ENCODE results near the gene FEM1C. TPM values are rescaled to one million over a fixed set of nuclear protein-coding genes. Genes with fewer than 3 reads are reported as not detected.

FEM1C gene
- total RNA-seq, 1 experiment from 2014 or later = 10.2 TPM

DNA sequence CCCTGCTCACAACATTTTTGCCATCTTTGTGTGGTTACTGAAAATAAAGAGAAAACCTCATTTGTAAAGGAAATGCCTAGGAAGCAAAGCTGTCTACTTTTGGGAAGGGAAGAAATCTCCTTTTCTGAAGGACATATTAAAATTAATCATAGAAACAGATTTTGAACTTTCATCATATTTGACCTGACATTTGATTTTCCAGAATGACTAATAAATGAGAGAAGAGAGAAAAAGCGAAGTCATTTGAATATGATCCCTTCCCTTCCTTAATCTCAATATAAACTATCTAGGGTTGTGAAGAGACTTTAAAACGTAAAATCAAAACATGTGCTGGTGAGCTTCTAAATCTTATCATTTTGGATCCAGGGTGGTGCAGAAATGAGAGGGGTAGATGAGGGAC lies 66.3 kb downstream of the FEM1C start:
- DNase-seq (ENCODE audit: low spot score) = no peak

DNA sequence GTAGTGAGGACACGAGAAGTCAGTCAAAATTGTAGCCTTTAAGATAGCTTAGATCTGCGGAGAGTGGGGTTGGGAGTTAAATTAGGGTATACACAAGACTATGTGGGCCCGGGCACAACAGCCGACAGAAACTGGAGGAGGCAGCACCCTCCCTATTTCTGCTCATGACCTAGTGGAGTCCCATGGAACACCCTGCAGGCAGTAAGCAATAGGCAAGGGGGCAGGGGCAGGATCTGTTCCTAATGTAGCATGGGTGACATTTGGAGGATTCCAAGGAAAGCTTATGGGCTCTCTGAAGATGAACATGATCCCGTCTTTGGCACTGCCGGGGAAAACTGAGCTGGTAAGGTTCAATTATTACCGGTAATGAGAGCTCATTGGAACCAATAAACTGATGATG lies 67.0 kb downstream of the FEM1C start:
- no peak for DNase-seq (ENCODE audit: low spot score)

GRCh38 chr5:115475788-115476187 lies 68.8 kb downstream of the FEM1C start:
- DNase-seq (ENCODE audit: low spot score) = no peak

GRCh38 chr5:115472271-115473025 lies 72.1 kb downstream of the FEM1C start:
- DNase-seq (ENCODE audit: low spot score) = no peak

DNA sequence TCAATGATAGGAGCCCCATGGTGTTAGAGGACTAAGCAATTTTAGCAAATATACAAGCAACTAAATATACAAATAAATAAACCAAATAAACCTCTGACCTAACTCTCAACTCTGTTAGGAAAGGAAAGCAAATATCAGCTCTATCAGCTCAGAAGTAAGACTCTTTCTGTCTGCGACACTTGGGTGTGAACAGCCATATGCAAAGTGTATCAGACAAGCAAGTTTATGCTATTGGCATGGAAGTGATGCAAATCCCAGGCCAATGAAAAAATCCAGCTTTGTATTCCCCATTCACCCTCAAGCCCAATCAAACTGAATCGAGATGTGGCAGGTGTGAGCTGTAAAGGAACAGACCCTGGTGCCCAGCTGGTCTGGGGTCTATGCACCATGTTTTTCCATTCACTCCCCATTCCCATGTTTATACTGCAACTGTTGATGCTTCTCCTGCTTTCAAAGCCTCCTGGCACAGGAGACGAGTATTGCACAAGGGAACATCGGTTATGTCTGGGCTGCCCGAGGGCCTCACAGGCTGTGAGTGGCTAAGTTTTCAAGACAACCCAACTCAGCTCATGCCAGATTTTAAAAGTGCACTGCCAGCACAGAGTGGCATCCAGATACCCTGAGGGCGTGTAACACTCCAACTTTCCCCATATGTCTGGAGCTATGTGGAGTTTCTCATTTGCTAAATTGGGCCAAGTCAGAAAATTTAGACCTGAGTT lies 73.1 kb downstream of the FEM1C start:
- DNase-seq (ENCODE audit: low spot score) = peak; percentile 34

- no peak for DNase-seq (ENCODE audit: low spot score)
These were observed 73.7 kb downstream of the FEM1C start for GRCh38 chr5:115470921-115471320.

Other genes starting within 250 kb of the FEM1C start
- 2.2 and 4.7 TPM in 2 replicates for gene CCDC112, start 248.1 kb downstream of the FEM1C start, total RNA-seq (2014; rRNA removed; shearing (Covaris generic))
- 0.16 and 4.5 TPM in 2 replicates for gene TICAM2, start 57.7 kb upstream of the FEM1C start, total RNA-seq (2014; rRNA removed; shearing (Covaris generic))
- 128 and 161 TPM in 2 replicates for gene TMED7, start 81.3 kb upstream of the FEM1C start, total RNA-seq (2014; rRNA removed; shearing (Covaris generic))

Measured in H4 (cell line).